K562 (cell line): ENCODE measurements around the gene MS4A18. TPM values are rescaled to one million over a fixed set of nuclear protein-coding genes. Genes with fewer than 3 reads are reported as not detected.
A peak's percentile ranks its signal among the peaks of the same experiment; 100 is the strongest.

Experiments used
- ATAC-seq: fragments of 200-7000 bp; cut with Tn5 transposase; 3 replicates; pipeline ENCODE4 v1.9.1; 2020; ENCODE audit warnings: moderate library complexity
- BruUV-seq: library from RNA; stranded (reverse); fragments of 400-500 nt; replicated peaks from 2 replicates; lab custom pipeline; 2021; lab: Mats Ljungman, UMichigan
- CTCF ChIA-PET: fragments of 300-600 bp; formaldehyde crosslinking; extraction: SDS; loops from one replicate; lab custom pipeline; 2021; ENCODE audit warnings: low intra/inter-chr PET ratio; lab: Yijun Ruan, JAX
- POLR2A ChIA-PET: fragments of 300-600, 350-650 bp; sonication (Branson Sonifier 250); formaldehyde crosslinking; extraction: SDS; loops from one replicate; lab custom pipeline; 2021; ENCODE audit warnings: antibody characterized with exemption, inconsistent platforms; lab: Yijun Ruan, JAX
- DNase-seq, 4 experiments: peaks; one replicate each; pipeline versions ENCODE4 v3.0.0 to v3.0.0-alpha.2; 2011 to 2018; ENCODE audit warnings: low spot score in 3 of 4, mixed read lengths in 3 of 4; ENCODE audit errors: extremely low read depth in 1 of 4
- FAIRE-seq: peaks from 2 replicates; lab custom pipeline; 2011; peaks lifted over from hg19 to GRCh38; lab: Jason Lieb, UNC
- H2AFZ ChIP-seq: 2 replicates; pipeline ENCODE4 v1.6.0; 2011; ENCODE audit warnings: low read depth, low read length, control low read depth, inconsistent platforms
- H3K27ac ChIP-seq: fragments of 200-600 bp; 3 replicates; pipeline ENCODE4 v1.8.0; 2011; ENCODE audit warnings: low read depth, mild to moderate bottlenecking, control low read depth, inconsistent platforms, low read length, moderate library complexity, mixed read lengths; ENCODE audit errors: extremely low read depth
- H3K27me3 ChIP-seq, 2 experiments: fragments of 300-600 bp in 1 of 2; 2 replicates in 1 of 2; 3 replicates in 1 of 2; pipeline versions ENCODE4 v1.6.0 to v1.8.0; 2011; ENCODE audit warnings: inconsistent platforms in 2 of 2, low read length in 2 of 2, mild to moderate bottlenecking in 1 of 2, mixed read lengths in 1 of 2, moderate library complexity in 1 of 2; ENCODE audit not compliant: control insufficient read depth in 2 of 2, insufficient read depth in 2 of 2
- H3K36me3 ChIP-seq: fragments of 300-600 bp; 3 replicates; pipeline ENCODE4 v1.8.0; 2011; ENCODE audit warnings: mild to moderate bottlenecking, low read length, inconsistent platforms; ENCODE audit not compliant: control insufficient read depth, insufficient read depth
- H3K4me1 ChIP-seq, 2 experiments: fragments of 200-600 bp in 1 of 2; replicated peaks in 1 of 2; 2 replicates in 1 of 2; 3 replicates in 1 of 2; pipeline versions ENCODE4 v1.5.1 to v1.8.0; 2011; ENCODE audit warnings: inconsistent platforms in 2 of 2, low read length in 2 of 2, mild to moderate bottlenecking in 1 of 2, mixed read lengths in 1 of 2, moderate library complexity in 1 of 2; ENCODE audit not compliant: control insufficient read depth in 2 of 2, insufficient read depth in 2 of 2
- H3K4me2 ChIP-seq: 2 replicates; pipeline ENCODE4 v1.6.1; 2011; ENCODE audit warnings: low read length, control low read depth, inconsistent platforms, mixed read lengths; ENCODE audit not compliant: insufficient read depth
- H3K4me3 ChIP-seq: fragments of 200-600 bp; sonication (generic), shearing (Covaris generic); 2 replicates; pipeline ENCODE4 v1.5.1; 2016; ENCODE audit warnings: control low read depth, inconsistent platforms
- H3K79me2 ChIP-seq: fragments of 200-600 bp; 3 replicates; pipeline ENCODE4 v1.8.0; 2011; ENCODE audit warnings: low read length, inconsistent platforms; ENCODE audit not compliant: control insufficient read depth, insufficient read depth
- H3K9ac ChIP-seq, 2 experiments: 2 replicates each; pipeline versions ENCODE4 v1.6.0 to v1.6.1; 2011; ENCODE audit warnings: low read depth in 2 of 2, low read length in 2 of 2, control low read depth in 1 of 2, inconsistent platforms in 1 of 2, mild to moderate bottlenecking in 1 of 2, mixed read lengths in 1 of 2; ENCODE audit not compliant: insufficient read depth in 1 of 2
- H3K9me1 ChIP-seq: one replicate; pipeline ENCODE4 v1.6.0; 2011; ENCODE audit warnings: inconsistent platforms, mild to moderate bottlenecking, low read length, moderate library complexity; ENCODE audit not compliant: control insufficient read depth, insufficient read depth
- H3K9me3 ChIP-seq: replicated peaks from 2 replicates; pipeline ENCODE4 v1.5.1; 2011; ENCODE audit warnings: low read depth, low read length, inconsistent platforms; ENCODE audit not compliant: control insufficient read depth, insufficient read depth
- H4K20me1 ChIP-seq: replicated peaks from 2 replicates; pipeline ENCODE4 v1.6.1; 2011; ENCODE audit warnings: low read length, inconsistent platforms, mixed read lengths; ENCODE audit not compliant: control insufficient read depth, insufficient read depth
- C11orf30 ChIP-seq: fragments of 450-650 bp; IDR thresholded peaks from 2 replicates; pipeline ENCODE4 v1.6.1; 2016; ENCODE audit warnings: low read depth, mild to moderate bottlenecking
- CCNT2 ChIP-seq: IDR thresholded peaks from 2 replicates; pipeline ENCODE4 v1.6.1; 2011; ENCODE audit warnings: borderline replicate concordance, low read depth, mild to moderate bottlenecking, moderate library complexity, mixed read lengths, low read length; ENCODE audit not compliant: insufficient read length; ENCODE audit errors: extremely low read depth
- CHCHD3 ChIP-seq: fragments of 250-450 bp; sonication (Bioruptor Pico); IDR thresholded peaks from 2 replicates; pipeline ENCODE4 v2.1.2; 2022; ENCODE audit warnings: mild to moderate bottlenecking
- ESRRA ChIP-seq: fragments of 450-650 bp; IDR thresholded peaks from 2 replicates; pipeline ENCODE4 v1.6.1; 2014; ENCODE audit warnings: low read depth, mild to moderate bottlenecking, moderate library complexity, borderline replicate concordance
- FOXJ3 ChIP-seq: sonication (generic); formaldehyde crosslinking; IDR thresholded peaks from 2 replicates; pipeline ENCODE4 v1.4.0; 2020; ENCODE audit warnings: mild to moderate bottlenecking, missing genetic modification reagents
- JUND ChIP-seq, 2 experiments: IDR thresholded peaks; 2 replicates in 1 of 2; 3 replicates in 1 of 2; pipeline ENCODE4 v1.6.1; 2011; ENCODE audit warnings: borderline replicate concordance in 2 of 2, low read depth in 2 of 2, low read length in 2 of 2, improper control_type of control experiment in 1 of 2, missing biosample characterization in 1 of 2, missing genetic modification characterization in 1 of 2, missing genetic modification reagents in 1 of 2
- SMAD4 ChIP-seq: fragments of 250-450 bp; sonication (Bioruptor Pico); conservative IDR thresholded peaks from 2 replicates; pipeline ENCODE4 v1.8.0; 2021; ENCODE audit warnings: inconsistent platforms, mild to moderate bottlenecking, moderate library complexity
- WGBS: fragments of 100-300 bp; shearing (Covaris generic); methylation state at CpG from one replicate; pipeline ENCODE4 v1.1.6; 2016; ENCODE audit warnings: low coverage, mixed read lengths; ENCODE audit not compliant: insufficient coverage; ENCODE audit errors: missing lambda C conversion rate; 5-methylcytosine and 5-hydroxymethylcytosine counted together
- in situ Hi-C: fragments of 300-500 bp; cut with MboI; formaldehyde crosslinking; loops from 4 replicates; pipeline ENCODE4 v1.15.0; 2018; ENCODE audit warnings: inconsistent platforms, mixed read lengths
- intact Hi-C: fragments of 100-400 bp; cut with micrococcal nuclease; formaldehyde crosslinking; loops from 2 replicates; pipeline ENCODE4 v1.14.2; 2022
- polyA plus RNA-seq, 8 experiments: library from polyadenylated mRNA; depleted of rRNA in 4 of 8; stranded (reverse) in 5 of 8; unstranded in 3 of 8; fragments of >200 nt; fragmentation: Nextera tagmentation in 2 of 8; fragmentation: Illumina TruSeq in 1 of 8; extraction: Ambion mirVana in 2 of 8; extraction: Trizol in 1 of 8; gene quantifications; 2 replicates each; pipeline versions ENCODE4 v1.2.1 to v1.2.3, GENCODE V29; 2011 to 2014; ENCODE audit warnings: inconsistent platforms in 1 of 8, missing spikeins in 1 of 8
- total RNA-seq, 7 experiments: library from RNA; depleted of rRNA in 6 of 7; stranded (reverse); fragments of >200 nt in 6 of 7; fragmentation: Illumina TruSeq in 2 of 7; extraction: Trizol in 2 of 7; gene quantifications; 2 replicates each; pipeline versions ENCODE4 v1.2.1 to v1.2.3, GENCODE V29; 2011 to 2021; ENCODE audit warnings: low replicate concordance in 1 of 7
- TF ChIP-seq, protein P1 (sequence below), 2 experiments: fragments of 450-650 bp in 1 of 2; sonication (generic) in 1 of 2; formaldehyde crosslinking in 1 of 2; IDR thresholded peaks in 1 of 2; conservative IDR thresholded peaks in 1 of 2; 2 replicates each; pipeline versions ENCODE4 v1.6.1 to v1.8.1; 2016 to 2023; ENCODE audit warnings: mild to moderate bottlenecking in 2 of 2, moderate library complexity in 2 of 2, inconsistent platforms in 1 of 2, missing genetic modification reagents in 1 of 2
- TF ChIP-seq, protein P2 (sequence below): sonication (generic); formaldehyde crosslinking; IDR thresholded peaks from 2 replicates; pipeline ENCODE4 v1.8.1; 2023; ENCODE audit warnings: mild to moderate bottlenecking, missing genetic modification reagents
- TF ChIP-seq, protein P3 (sequence below): sonication (generic); formaldehyde crosslinking; IDR thresholded peaks from 2 replicates; pipeline ENCODE4 v1.8.0; 2023; ENCODE audit warnings: missing genetic modification reagents, mild to moderate bottlenecking, borderline replicate concordance

The MS4A18 gene
- total and polyA plus RNA-seq, 9 of the 15 experiments (the other 6 are each of a cell fraction or from before 2014, with no cell fraction given) = not detected

DNA sequence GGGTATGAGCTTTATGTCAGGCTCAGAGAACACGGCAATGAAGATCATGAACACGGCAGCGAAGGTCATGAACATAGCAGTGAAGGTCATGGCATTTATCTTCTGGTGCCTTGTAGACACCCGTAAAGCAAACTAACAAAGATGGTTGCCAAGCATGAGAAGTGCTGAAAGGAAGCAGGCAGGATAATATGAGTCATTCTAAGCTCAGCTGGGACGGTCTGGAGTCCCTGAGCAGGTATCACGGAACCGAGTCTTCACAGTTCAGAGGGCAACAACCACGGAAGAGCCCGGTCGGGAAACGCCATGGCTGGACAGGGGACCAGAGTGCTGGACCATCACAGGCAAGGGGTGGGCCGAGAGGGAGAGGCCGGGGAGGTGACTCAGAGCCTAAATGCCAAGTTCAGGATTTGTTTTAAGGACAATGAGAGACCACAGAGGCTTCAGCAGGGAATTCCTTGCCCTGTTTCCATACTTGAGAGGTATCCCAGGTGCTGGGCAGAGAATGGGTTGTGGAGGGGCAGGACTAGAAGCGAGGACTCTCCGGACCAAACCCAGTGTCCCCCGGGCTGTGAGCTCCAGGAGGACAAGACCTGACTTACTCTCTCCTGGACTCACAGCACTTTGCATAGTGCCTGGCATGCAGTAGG lies 47.5 kb downstream of the MS4A18 start:
- in situ Hi-C loops (no loop called here), intact Hi-C loops (no loop called here)
- ChIA-PET CTCF (no interaction called here), POLR2A (interaction anchor here (0.6 to 0.9 kb wide), 3 partner anchors 13 to 844 kb away, joined by 3 to 4 read pairs (median 3); no protein-coding TSS in a partner anchor)
- Histone ChIP-seq H2AFZ (0 out of 2 replicates have a peak overlapping the region, but pooled peaks have one; percentile 1), H3K79me2 (no peaks in the 10 kb centered on the region), H3K9me3 (no peaks in the 10 kb centered on the region), H3K9me1 (no peaks in the 10 kb centered on the region), H3K36me3 (no peaks in the 10 kb centered on the region), H3K4me2 (no peak overlapping the region), H3K27ac (no peak overlapping the region), H4K20me1 (peaks cover 6% of the 10 kb centered on the region; the same call in 1 of the 2 replicates), H3K4me1 (peaks cover 0 to 20% of the 10 kb centered on the region in 2 experiments; a peak in 1 of 5 replicates), H3K27me3 (peaks cover 35 to 69% of the 10 kb centered on the region in 2 experiments), H3K9ac (no peak overlapping the region), H3K4me3 (no peak overlapping the region)
- DNase-seq (no peak), ATAC-seq (no peak), FAIRE-seq (peak; percentile 49)
- no TSS peak for BruUV-seq
- 2% methylated on average over 16 of the region's 16 CpGs for WGBS
- TF ChIP-seq CHCHD3 (CRISPR knock-in tag) (no peak), CCNT2 (no peak), FOXJ3 (CRISPR knock-in tag) (no peak), JUND (IDR thresholded peaks at IDR 0.05; ENCODE audit: borderline replicate concordance, low read depth, low read length) (peak; percentile 40; the same call in 1 of the 2 replicates), JUND (tag; IDR thresholded peaks at IDR 0.05; ENCODE audit: borderline replicate concordance, low read depth, low read length) (no peak), SMAD4 (CRISPR knock-in tag) (no peak), C11orf30 (no peak), ESRRA (peak; percentile 72)
- TF ChIP-seq, protein P1, sequence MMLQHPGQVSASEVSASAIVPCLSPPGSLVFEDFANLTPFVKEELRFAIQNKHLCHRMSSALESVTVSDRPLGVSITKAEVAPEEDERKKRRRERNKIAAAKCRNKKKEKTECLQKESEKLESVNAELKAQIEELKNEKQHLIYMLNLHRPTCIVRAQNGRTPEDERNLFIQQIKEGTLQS (IDR thresholded peaks at IDR 0.05) = peak; percentile 23; the same call in 1 of the 2 replicates
- TF ChIP-seq, protein P1 (CRISPR knock-in tag; conservative IDR thresholded peaks at IDR 0.05) = no peak
- TF ChIP-seq, protein P2, sequence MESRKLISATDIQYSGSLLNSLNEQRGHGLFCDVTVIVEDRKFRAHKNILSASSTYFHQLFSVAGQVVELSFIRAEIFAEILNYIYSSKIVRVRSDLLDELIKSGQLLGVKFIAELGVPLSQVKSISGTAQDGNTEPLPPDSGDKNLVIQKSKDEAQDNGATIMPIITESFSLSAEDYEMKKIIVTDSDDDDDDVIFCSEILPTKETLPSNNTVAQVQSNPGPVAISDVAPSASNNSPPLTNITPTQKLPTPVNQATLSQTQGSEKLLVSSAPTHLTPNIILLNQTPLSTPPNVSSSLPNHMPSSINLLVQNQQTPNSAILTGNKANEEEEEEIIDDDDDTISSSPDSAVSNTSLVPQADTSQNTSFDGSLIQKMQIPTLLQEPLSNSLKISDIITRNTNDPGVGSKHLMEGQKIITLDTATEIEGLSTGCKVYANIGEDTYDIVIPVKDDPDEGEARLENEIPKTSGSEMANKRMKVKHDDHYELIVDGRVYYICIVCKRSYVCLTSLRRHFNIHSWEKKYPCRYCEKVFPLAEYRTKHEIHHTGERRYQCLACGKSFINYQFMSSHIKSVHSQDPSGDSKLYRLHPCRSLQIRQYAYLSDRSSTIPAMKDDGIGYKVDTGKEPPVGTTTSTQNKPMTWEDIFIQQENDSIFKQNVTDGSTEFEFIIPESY (CRISPR knock-in tag) = no peak
- TF ChIP-seq, protein P3, sequence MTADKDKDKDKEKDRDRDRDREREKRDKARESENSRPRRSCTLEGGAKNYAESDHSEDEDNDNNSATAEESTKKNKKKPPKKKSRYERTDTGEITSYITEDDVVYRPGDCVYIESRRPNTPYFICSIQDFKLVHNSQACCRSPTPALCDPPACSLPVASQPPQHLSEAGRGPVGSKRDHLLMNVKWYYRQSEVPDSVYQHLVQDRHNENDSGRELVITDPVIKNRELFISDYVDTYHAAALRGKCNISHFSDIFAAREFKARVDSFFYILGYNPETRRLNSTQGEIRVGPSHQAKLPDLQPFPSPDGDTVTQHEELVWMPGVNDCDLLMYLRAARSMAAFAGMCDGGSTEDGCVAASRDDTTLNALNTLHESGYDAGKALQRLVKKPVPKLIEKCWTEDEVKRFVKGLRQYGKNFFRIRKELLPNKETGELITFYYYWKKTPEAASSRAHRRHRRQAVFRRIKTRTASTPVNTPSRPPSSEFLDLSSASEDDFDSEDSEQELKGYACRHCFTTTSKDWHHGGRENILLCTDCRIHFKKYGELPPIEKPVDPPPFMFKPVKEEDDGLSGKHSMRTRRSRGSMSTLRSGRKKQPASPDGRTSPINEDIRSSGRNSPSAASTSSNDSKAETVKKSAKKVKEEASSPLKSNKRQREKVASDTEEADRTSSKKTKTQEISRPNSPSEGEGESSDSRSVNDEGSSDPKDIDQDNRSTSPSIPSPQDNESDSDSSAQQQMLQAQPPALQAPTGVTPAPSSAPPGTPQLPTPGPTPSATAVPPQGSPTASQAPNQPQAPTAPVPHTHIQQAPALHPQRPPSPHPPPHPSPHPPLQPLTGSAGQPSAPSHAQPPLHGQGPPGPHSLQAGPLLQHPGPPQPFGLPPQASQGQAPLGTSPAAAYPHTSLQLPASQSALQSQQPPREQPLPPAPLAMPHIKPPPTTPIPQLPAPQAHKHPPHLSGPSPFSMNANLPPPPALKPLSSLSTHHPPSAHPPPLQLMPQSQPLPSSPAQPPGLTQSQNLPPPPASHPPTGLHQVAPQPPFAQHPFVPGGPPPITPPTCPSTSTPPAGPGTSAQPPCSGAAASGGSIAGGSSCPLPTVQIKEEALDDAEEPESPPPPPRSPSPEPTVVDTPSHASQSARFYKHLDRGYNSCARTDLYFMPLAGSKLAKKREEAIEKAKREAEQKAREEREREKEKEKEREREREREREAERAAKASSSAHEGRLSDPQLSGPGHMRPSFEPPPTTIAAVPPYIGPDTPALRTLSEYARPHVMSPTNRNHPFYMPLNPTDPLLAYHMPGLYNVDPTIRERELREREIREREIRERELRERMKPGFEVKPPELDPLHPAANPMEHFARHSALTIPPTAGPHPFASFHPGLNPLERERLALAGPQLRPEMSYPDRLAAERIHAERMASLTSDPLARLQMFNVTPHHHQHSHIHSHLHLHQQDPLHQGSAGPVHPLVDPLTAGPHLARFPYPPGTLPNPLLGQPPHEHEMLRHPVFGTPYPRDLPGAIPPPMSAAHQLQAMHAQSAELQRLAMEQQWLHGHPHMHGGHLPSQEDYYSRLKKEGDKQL (CRISPR knock-in tag) = no peak
